Vagina (tissue), 2 donors: Measurements from ENCODE around the gene ZNF467. TPM values are rescaled to one million over a fixed set of nuclear protein-coding genes. Genes with fewer than 3 reads are reported as not detected.

Experiments
- DNase-seq, 2 donors: peaks; one replicate each; pipeline ENCODE4 v3.0.0-alpha.2; 2017; ENCODE audit errors: extremely low spot score in 2 of 2
- H3K27ac ChIP-seq: fragments of 200-600 bp; sonication (generic); one replicate; pipeline ENCODE4 v1.5.1; 2019
- H3K27me3 ChIP-seq: fragments of 200-600 bp; sonication (generic); one replicate; pipeline ENCODE4 v1.5.1; 2019
- H3K36me3 ChIP-seq, 2 donors: fragments of 200-600 bp; sonication (generic); one replicate each; pipeline ENCODE4 v1.5.1; 2017 to 2019
- H3K4me1 ChIP-seq: fragments of 200-600 bp; sonication (generic); one replicate; pipeline ENCODE4 v1.5.1; 2019
- H3K4me3 ChIP-seq, 2 donors: fragments of 200-600 bp; sonication (generic); 1 replicate in 1 of 2; 2 replicates in 1 of 2; pipeline ENCODE4 v1.5.1; 2016 to 2019
- H3K9me3 ChIP-seq: fragments of 200-600 bp; sonication (generic); one replicate; pipeline ENCODE4 v1.5.1; 2019
- CTCF ChIP-seq, 3 experiments: fragments of 450-650 bp in 2 of 3; fragments of 200-600 bp in 1 of 3; sonication (generic) in 1 of 3; IDR thresholded peaks; one replicate each; pipeline ENCODE4 v1.5.1; 2017 to 2019; ENCODE audit warnings: antibody characterized with exemption in 3 of 3, mild to moderate bottlenecking in 2 of 3, moderate library complexity in 2 of 3
- POLR2A ChIP-seq, 2 donors: fragments of 450-650 bp; IDR thresholded peaks; one replicate each; pipeline ENCODE4 v1.6.1; 2017; ENCODE audit warnings: antibody characterized with exemption in 2 of 2, mild to moderate bottlenecking in 2 of 2, moderate library complexity in 2 of 2
- POLR2AphosphoS5 ChIP-seq, 2 donors: sonication (generic); formaldehyde crosslinking; IDR thresholded peaks; one replicate each; pipeline ENCODE4 v1.9.0; 2017; ENCODE audit warnings: antibody characterized with exemption in 2 of 2, mild to moderate bottlenecking in 2 of 2, low read depth in 1 of 2; ENCODE audit not compliant: insufficient read depth in 1 of 2
- intact Hi-C: fragments of 100-400 bp; cut with DNase I; formaldehyde crosslinking; loops from one replicate; pipeline ENCODE4 v1.15.1; 2023
- total RNA-seq: library from RNA; depleted of rRNA; stranded (reverse); fragments of >200 nt; gene quantifications from one replicate; pipeline ENCODE4 v1.2.3, GENCODE V29; 2016

Gene ZNF467
- total RNA-seq, 1 donor from 2014 or later = 13.3 TPM

- H3K4me3 ChIP-seq = peak overlapping the region; percentile 60 to 76
- H3K27me3 ChIP-seq = no peaks in the 10 kb centered on the region
- peaks cover 26% of the 10 kb centered on the region for H3K4me1 ChIP-seq
- intact Hi-C loops = no loop called here
- H3K9me3 ChIP-seq = no peaks in the 10 kb centered on the region
- TF ChIP-seq POLR2AphosphoS5 (IDR thresholded peaks at IDR 0.05; ENCODE audit: insufficient read depth in 1 of 2, low read depth in 1 of 2) = no peak
- TF ChIP-seq POLR2A (IDR thresholded peaks at IDR 0.05) = no peak
- no peak for TF ChIP-seq CTCF (IDR thresholded peaks at IDR 0.05)
- DNase-seq = no peak
- peak overlapping the region; percentile 83 for H3K27ac ChIP-seq
- no peaks in the 10 kb centered on the region for H3K36me3 ChIP-seq
These were observed 393 bp downstream of the ZNF467 start for GRCh38 chr7:149772956-149773434.

- intact Hi-C loops = no loop called here
- TF ChIP-seq POLR2A (IDR thresholded peaks at IDR 0.05) = no peak
- TF ChIP-seq CTCF (IDR thresholded peaks at IDR 0.05) = no peak
- no peak for TF ChIP-seq POLR2AphosphoS5 (IDR thresholded peaks at IDR 0.05; ENCODE audit: insufficient read depth in 1 of 2, low read depth in 1 of 2)
- Histone ChIP-seq H3K9me3 (no peaks in the 10 kb centered on the region), H3K36me3 (no peaks in the 10 kb centered on the region), H3K4me1 (peaks cover 26% of the 10 kb centered on the region), H3K27me3 (no peaks in the 10 kb centered on the region), H3K27ac (peak overlapping the region; percentile 83), H3K4me3 (peak overlapping the region; percentile 60 to 76)
- DNase-seq = no peak
These were observed 990 bp downstream of the ZNF467 start for GRCh38 chr7:149772241-149772955.

- H3K36me3 ChIP-seq = no peaks in the 10 kb centered on the region
- peaks cover 26% of the 10 kb centered on the region for H3K4me1 ChIP-seq
- DNase-seq = peak in 1 of 2 donors; percentile 92
- TF ChIP-seq POLR2AphosphoS5 (IDR thresholded peaks at IDR 0.05; ENCODE audit: insufficient read depth in 1 of 2, low read depth in 1 of 2) (peak in 1 of 2 donors; percentile 40), CTCF (IDR thresholded peaks at IDR 0.05) (no peak)
- peak overlapping the region; percentile 60 to 76 for H3K4me3 ChIP-seq
- no peaks in the 10 kb centered on the region for H3K27me3 ChIP-seq
- intact Hi-C loops = no loop called here
- H3K27ac ChIP-seq = peak overlapping the region; percentile 83
- no peaks in the 10 kb centered on the region for H3K9me3 ChIP-seq
These were observed 1.6 kb downstream of the ZNF467 start for GRCh38 chr7:149771720-149772240.

- Histone ChIP-seq H3K27me3 (no peaks in the 10 kb centered on the region), H3K27ac (peak overlapping the region; percentile 83), H3K9me3 (no peaks in the 10 kb centered on the region), H3K4me1 (peaks cover 26% of the 10 kb centered on the region), H3K36me3 (no peaks in the 10 kb centered on the region), H3K4me3 (peak overlapping the region; percentile 60 to 76)
- intact Hi-C loops = no loop called here
- TF ChIP-seq CTCF (IDR thresholded peaks at IDR 0.05) = no peak
- TF ChIP-seq POLR2AphosphoS5 (IDR thresholded peaks at IDR 0.05; ENCODE audit: insufficient read depth in 1 of 2, low read depth in 1 of 2) = peak in 1 of 2 donors; percentile 26
- DNase-seq = no peak
These were observed 2.4 kb downstream of the ZNF467 start for GRCh38 chr7:149770728-149771636.
